OCI-LY1 (cell line): Measurements from ENCODE around the gene PRMT9.

Source experiments
- H2AFZ ChIP-seq: fragments of 200-600 bp; sonication (generic), shearing (Covaris generic); 2 replicates; pipeline ENCODE4 v1.6.0; 2014; ENCODE audit warnings: antibody characterized with exemption, mild to moderate bottlenecking, low read length
- H3F3A ChIP-seq: fragments of 200-600 bp; sonication (generic), shearing (Covaris generic); 2 replicates; pipeline ENCODE4 v1.6.0; 2014; ENCODE audit warnings: mild to moderate bottlenecking, antibody characterized with exemption, low read length, moderate library complexity; ENCODE audit not compliant: insufficient read depth
- H3K27ac ChIP-seq: fragments of 200-600 bp; sonication (generic); 2 replicates; pipeline ENCODE4 v1.5.1; 2014; ENCODE audit warnings: low read length, mixed run types, mild to moderate bottlenecking, low read depth; ENCODE audit not compliant: poor library complexity, severe bottlenecking
- H3K27me3 ChIP-seq: fragments of 200-600 bp; sonication (generic); 2 replicates; pipeline ENCODE4 v1.6.0; 2014; ENCODE audit warnings: antibody characterized with exemption, mild to moderate bottlenecking, low read length, moderate library complexity; ENCODE audit not compliant: insufficient read depth
- H3K36me3 ChIP-seq: fragments of 200-600 bp; sonication (generic); 2 replicates; pipeline ENCODE4 v1.6.1; 2014; ENCODE audit warnings: mild to moderate bottlenecking, antibody characterized with exemption, low read length, moderate library complexity, mixed read lengths; ENCODE audit not compliant: insufficient read depth
- H3K4me1 ChIP-seq: fragments of 200-600 bp; sonication (generic); 2 replicates; pipeline ENCODE4 v1.5.1; 2014; ENCODE audit warnings: mild to moderate bottlenecking, low read length, moderate library complexity; ENCODE audit not compliant: insufficient read depth, severe bottlenecking
- H3K4me2 ChIP-seq: fragments of 200-600 bp; sonication (generic), shearing (Covaris generic); 2 replicates; pipeline ENCODE4 v1.6.1; 2014; ENCODE audit warnings: low read length
- H3K4me3 ChIP-seq: fragments of 200-600 bp; sonication (generic); 2 replicates; pipeline ENCODE4 v1.5.1; 2014; ENCODE audit warnings: low read length, low read depth, mild to moderate bottlenecking, mixed read lengths; ENCODE audit not compliant: poor library complexity, severe bottlenecking
- H3K79me2 ChIP-seq: fragments of 200-600 bp; shearing (Covaris generic); 2 replicates; pipeline ENCODE4 v1.6.1; 2016; ENCODE audit warnings: mixed run types, low read length, mixed read lengths; ENCODE audit not compliant: insufficient read depth
- H3K9ac ChIP-seq: fragments of 200-600 bp; sonication (generic), shearing (Covaris generic); 2 replicates; pipeline ENCODE4 v1.6.1; 2014; ENCODE audit warnings: mild to moderate bottlenecking, low read length, mixed read lengths
- H3K9me2 ChIP-seq: fragments of 200-600 bp; sonication (generic), shearing (Covaris generic); 2 replicates; pipeline ENCODE4 v1.6.1; 2014; ENCODE audit warnings: low read depth, mild to moderate bottlenecking, low read length, mixed read lengths
- H3K9me3 ChIP-seq: fragments of 200-600 bp; shearing (Covaris generic); 2 replicates; pipeline ENCODE4 v1.6.1; 2014; ENCODE audit warnings: low read length, mixed read lengths
- H4K20me1 ChIP-seq: fragments of 200-600 bp; sonication (generic), shearing (Covaris generic); 2 replicates; pipeline ENCODE4 v1.6.0; 2016; ENCODE audit warnings: mild to moderate bottlenecking, low read length; ENCODE audit not compliant: insufficient read depth
- EZH2 ChIP-seq: fragments of 200-600 bp; sonication (generic), shearing (Covaris generic); IDR thresholded peaks from 2 replicates; pipeline ENCODE4 v1.8.0; 2017; ENCODE audit warnings: borderline replicate concordance, mixed run types, mild to moderate bottlenecking, antibody characterized with exemption, low read length, moderate library complexity, mixed read lengths
- TF ChIP-seq, protein P1 (sequence below): fragments of 200-600 bp; sonication (generic), shearing (Covaris generic); IDR thresholded peaks from 2 replicates; pipeline ENCODE4 v1.5.1; 2017; ENCODE audit warnings: mild to moderate bottlenecking, antibody characterized with exemption, low read length, moderate library complexity, mixed read lengths

PRMT9 gene

GRCh38 chr4:147645099-147645498 lies 38.9 kb downstream of the PRMT9 start:
- H3K9ac ChIP-seq, result no peak overlapping the region
- H3K27ac ChIP-seq, result no peak overlapping the region
- no peaks in the 10 kb centered on the region for H3K27me3 ChIP-seq
- H3K9me2 ChIP-seq, result no peaks in the 10 kb centered on the region
- TF ChIP-seq EZH2, result no peak
- TF ChIP-seq, protein P1, sequence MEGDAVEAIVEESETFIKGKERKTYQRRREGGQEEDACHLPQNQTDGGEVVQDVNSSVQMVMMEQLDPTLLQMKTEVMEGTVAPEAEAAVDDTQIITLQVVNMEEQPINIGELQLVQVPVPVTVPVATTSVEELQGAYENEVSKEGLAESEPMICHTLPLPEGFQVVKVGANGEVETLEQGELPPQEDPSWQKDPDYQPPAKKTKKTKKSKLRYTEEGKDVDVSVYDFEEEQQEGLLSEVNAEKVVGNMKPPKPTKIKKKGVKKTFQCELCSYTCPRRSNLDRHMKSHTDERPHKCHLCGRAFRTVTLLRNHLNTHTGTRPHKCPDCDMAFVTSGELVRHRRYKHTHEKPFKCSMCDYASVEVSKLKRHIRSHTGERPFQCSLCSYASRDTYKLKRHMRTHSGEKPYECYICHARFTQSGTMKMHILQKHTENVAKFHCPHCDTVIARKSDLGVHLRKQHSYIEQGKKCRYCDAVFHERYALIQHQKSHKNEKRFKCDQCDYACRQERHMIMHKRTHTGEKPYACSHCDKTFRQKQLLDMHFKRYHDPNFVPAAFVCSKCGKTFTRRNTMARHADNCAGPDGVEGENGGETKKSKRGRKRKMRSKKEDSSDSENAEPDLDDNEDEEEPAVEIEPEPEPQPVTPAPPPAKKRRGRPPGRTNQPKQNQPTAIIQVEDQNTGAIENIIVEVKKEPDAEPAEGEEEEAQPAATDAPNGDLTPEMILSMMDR, result no peak
- H2AFZ ChIP-seq, result no peak overlapping the region
- H3K4me2 ChIP-seq, result no peak overlapping the region
- H3K36me3 ChIP-seq, result peaks cover 57% of the 10 kb centered on the region
- no peaks in the 10 kb centered on the region for H3F3A ChIP-seq
- no peaks in the 10 kb centered on the region for H3K79me2 ChIP-seq
- no peaks in the 10 kb centered on the region for H3K9me3 ChIP-seq
- H3K4me1 ChIP-seq, result no peaks in the 10 kb centered on the region
- H3K4me3 ChIP-seq, result no peak overlapping the region
- no peaks in the 10 kb centered on the region for H4K20me1 ChIP-seq

DNA sequence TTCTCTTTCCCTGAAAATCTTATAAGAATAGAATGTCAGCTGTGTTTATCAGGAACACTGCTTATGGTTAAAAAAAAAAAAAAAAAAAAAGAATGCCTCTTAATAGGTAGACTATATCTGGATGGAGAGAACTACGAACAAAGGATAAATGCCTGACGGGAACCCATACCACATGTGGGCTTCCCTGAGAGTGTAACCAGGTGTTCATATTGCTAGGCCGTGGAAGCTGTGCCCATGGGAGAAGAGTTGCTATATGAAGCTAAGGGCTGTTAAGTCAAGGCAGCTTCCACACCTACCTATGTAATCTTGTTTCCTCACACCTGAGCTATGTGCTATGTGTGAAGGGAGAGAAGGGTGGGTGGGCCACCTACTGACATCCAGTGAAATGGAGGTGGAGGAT lies 39.5 kb downstream of the PRMT9 start:
- no peak for TF ChIP-seq EZH2
- H3K9me2 ChIP-seq, result no peaks in the 10 kb centered on the region
- no peaks in the 10 kb centered on the region for H3K79me2 ChIP-seq
- H3K4me3 ChIP-seq, result no peak overlapping the region
- no peak overlapping the region for H3K4me2 ChIP-seq
- H3K36me3 ChIP-seq, result peaks cover 51% of the 10 kb centered on the region
- H3K4me1 ChIP-seq, result no peaks in the 10 kb centered on the region
- no peaks in the 10 kb centered on the region for H4K20me1 ChIP-seq
- H3K9me3 ChIP-seq, result no peaks in the 10 kb centered on the region
- H2AFZ ChIP-seq, result no peak overlapping the region
- H3F3A ChIP-seq, result no peaks in the 10 kb centered on the region
- H3K27me3 ChIP-seq, result no peaks in the 10 kb centered on the region
- H3K27ac ChIP-seq, result no peak overlapping the region
- H3K9ac ChIP-seq, result no peak overlapping the region

GRCh38 chr4:147643616-147644015 lies 40.3 kb downstream of the PRMT9 start:
- H3K4me2 ChIP-seq, result no peak overlapping the region
- no peaks in the 10 kb centered on the region for H4K20me1 ChIP-seq
- no peaks in the 10 kb centered on the region for H3K79me2 ChIP-seq
- peaks cover 43% of the 10 kb centered on the region for H3K36me3 ChIP-seq
- no peak overlapping the region for H3K27ac ChIP-seq
- H3K9me2 ChIP-seq, result no peaks in the 10 kb centered on the region
- no peaks in the 10 kb centered on the region for H3F3A ChIP-seq
- H3K9me3 ChIP-seq, result no peaks in the 10 kb centered on the region
- no peaks in the 10 kb centered on the region for H3K27me3 ChIP-seq
- no peak overlapping the region for H3K9ac ChIP-seq
- no peak overlapping the region for H2AFZ ChIP-seq
- no peak overlapping the region for H3K4me3 ChIP-seq
- no peak for TF ChIP-seq EZH2
- TF ChIP-seq, protein P1, result no peak
- H3K4me1 ChIP-seq, result no peaks in the 10 kb centered on the region

GRCh38 chr4:147640331-147640730 lies 43.6 kb downstream of the PRMT9 start:
- Histone ChIP-seq H3K27ac (no peak overlapping the region), H3K27me3 (no peaks in the 10 kb centered on the region), H4K20me1 (no peaks in the 10 kb centered on the region), H2AFZ (no peak overlapping the region), H3K9me2 (no peaks in the 10 kb centered on the region), H3K79me2 (no peaks in the 10 kb centered on the region), H3K9me3 (0 out of 2 replicates have a peak, but pooled peaks cover 6% of the 10 kb centered on the region), H3K4me3 (no peak overlapping the region), H3K4me1 (no peaks in the 10 kb centered on the region), H3K36me3 (peaks cover 60% of the 10 kb centered on the region), H3K4me2 (no peak overlapping the region), H3F3A (no peaks in the 10 kb centered on the region), H3K9ac (no peak overlapping the region)
- no peak for TF ChIP-seq EZH2
- TF ChIP-seq, protein P1, result no peak
